Parathyroid adenoma (tissue), 2 donors: ENCODE results near the gene STOML1.

ENCODE experiments used
- H2AFZ ChIP-seq: fragments of 300-600 bp; sonication (generic); one replicate; pipeline ENCODE4 v1.7.0; 2017; ENCODE audit warnings: antibody characterized with exemption, mild to moderate bottlenecking
- H3K27ac ChIP-seq: fragments of 300-600 bp; sonication (generic); one replicate; pipeline ENCODE4 v1.7.0; 2017
- H3K27me3 ChIP-seq: fragments of 300-600 bp; sonication (generic); one replicate; pipeline ENCODE4 v1.7.0; 2017; ENCODE audit warnings: low read length; ENCODE audit not compliant: control insufficient read depth, insufficient read depth
- H3K36me3 ChIP-seq: fragments of 300-600 bp; sonication (generic); one replicate; pipeline ENCODE4 v1.7.0; 2017; ENCODE audit warnings: low read length; ENCODE audit not compliant: control insufficient read depth, insufficient read depth
- H3K4me1 ChIP-seq: fragments of 300-600 bp; sonication (generic); one replicate; pipeline ENCODE4 v1.7.0; 2017; ENCODE audit warnings: control low read depth
- H3K4me2 ChIP-seq: fragments of 300-600 bp; sonication (generic); one replicate; pipeline ENCODE4 v1.7.0; 2017; ENCODE audit warnings: low read length
- H3K4me3 ChIP-seq: fragments of 300-600 bp; sonication (generic); one replicate; pipeline ENCODE4 v1.7.0; 2017; ENCODE audit warnings: low read depth, low read length
- H3K79me2 ChIP-seq: fragments of 300-600 bp; sonication (generic); one replicate; pipeline ENCODE4 v1.7.0; 2017; ENCODE audit warnings: control low read depth
- H3K9ac ChIP-seq: fragments of 300-600 bp; sonication (generic); one replicate; pipeline ENCODE4 v1.7.0; 2017; ENCODE audit warnings: mild to moderate bottlenecking
- H3K9me3 ChIP-seq: fragments of 300-600 bp; sonication (generic); one replicate; pipeline ENCODE4 v1.7.0; 2017; ENCODE audit warnings: low read length; ENCODE audit not compliant: control insufficient read depth
- TF ChIP-seq, protein P1 (sequence below): fragments of 300-600 bp; sonication (generic); IDR thresholded peaks from one replicate; pipeline ENCODE4 v1.7.0; 2017; ENCODE audit warnings: antibody characterized with exemption, mild to moderate bottlenecking
- donor health status: primary hyperparathyroidism.

The STOML1 gene

DNA sequence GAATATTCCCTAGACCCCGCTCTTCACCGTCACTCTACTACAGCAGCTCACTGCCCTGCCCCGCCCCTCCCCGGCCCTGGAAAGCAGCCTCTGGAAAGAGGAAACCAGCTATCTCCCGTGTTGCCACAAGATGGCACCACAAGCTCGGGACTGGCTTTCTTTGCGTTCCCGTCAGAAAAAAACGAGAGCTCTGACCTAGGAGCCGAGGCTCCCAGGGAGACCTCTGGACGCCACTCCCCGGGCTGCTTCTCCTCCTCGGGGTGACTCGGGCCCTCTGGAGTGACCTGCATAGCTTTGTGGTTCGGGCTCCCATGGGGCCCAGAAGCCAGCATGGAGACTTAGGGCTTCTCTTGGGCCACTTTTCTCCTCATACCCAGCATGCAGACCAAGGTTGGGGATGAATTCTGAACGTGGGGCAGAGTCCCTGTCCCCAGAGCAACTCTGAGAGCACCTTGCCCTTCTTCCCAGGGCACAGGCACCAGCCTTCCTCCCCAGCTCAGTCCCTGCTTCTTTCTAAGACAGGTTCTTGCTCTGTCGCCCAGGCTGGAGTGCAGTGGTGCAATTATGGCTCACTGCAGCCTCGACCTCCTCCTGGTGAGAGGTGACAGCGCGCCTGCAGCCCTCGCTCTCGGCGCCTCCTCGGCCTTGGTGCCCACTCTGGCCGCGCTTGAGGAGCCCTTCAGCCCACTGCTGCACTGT lies 19.0 kb downstream of the STOML1 start:
- H3K4me1 ChIP-seq, result no peaks in the 10 kb centered on the region
- TF ChIP-seq, protein P1, sequence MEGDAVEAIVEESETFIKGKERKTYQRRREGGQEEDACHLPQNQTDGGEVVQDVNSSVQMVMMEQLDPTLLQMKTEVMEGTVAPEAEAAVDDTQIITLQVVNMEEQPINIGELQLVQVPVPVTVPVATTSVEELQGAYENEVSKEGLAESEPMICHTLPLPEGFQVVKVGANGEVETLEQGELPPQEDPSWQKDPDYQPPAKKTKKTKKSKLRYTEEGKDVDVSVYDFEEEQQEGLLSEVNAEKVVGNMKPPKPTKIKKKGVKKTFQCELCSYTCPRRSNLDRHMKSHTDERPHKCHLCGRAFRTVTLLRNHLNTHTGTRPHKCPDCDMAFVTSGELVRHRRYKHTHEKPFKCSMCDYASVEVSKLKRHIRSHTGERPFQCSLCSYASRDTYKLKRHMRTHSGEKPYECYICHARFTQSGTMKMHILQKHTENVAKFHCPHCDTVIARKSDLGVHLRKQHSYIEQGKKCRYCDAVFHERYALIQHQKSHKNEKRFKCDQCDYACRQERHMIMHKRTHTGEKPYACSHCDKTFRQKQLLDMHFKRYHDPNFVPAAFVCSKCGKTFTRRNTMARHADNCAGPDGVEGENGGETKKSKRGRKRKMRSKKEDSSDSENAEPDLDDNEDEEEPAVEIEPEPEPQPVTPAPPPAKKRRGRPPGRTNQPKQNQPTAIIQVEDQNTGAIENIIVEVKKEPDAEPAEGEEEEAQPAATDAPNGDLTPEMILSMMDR, result peak; percentile 71
- H3K9me3 ChIP-seq, result no peaks in the 10 kb centered on the region
- H3K27ac ChIP-seq, result no peak overlapping the region
- no peak overlapping the region for H3K4me3 ChIP-seq
- H2AFZ ChIP-seq, result peak overlapping the region; percentile 56
- no peak overlapping the region for H3K9ac ChIP-seq
- H3K79me2 ChIP-seq, result no peaks in the 10 kb centered on the region
- no peaks in the 10 kb centered on the region for H3K27me3 ChIP-seq
- no peaks in the 10 kb centered on the region for H3K36me3 ChIP-seq
- H3K4me2 ChIP-seq, result peak overlapping the region; percentile 63

DNA sequence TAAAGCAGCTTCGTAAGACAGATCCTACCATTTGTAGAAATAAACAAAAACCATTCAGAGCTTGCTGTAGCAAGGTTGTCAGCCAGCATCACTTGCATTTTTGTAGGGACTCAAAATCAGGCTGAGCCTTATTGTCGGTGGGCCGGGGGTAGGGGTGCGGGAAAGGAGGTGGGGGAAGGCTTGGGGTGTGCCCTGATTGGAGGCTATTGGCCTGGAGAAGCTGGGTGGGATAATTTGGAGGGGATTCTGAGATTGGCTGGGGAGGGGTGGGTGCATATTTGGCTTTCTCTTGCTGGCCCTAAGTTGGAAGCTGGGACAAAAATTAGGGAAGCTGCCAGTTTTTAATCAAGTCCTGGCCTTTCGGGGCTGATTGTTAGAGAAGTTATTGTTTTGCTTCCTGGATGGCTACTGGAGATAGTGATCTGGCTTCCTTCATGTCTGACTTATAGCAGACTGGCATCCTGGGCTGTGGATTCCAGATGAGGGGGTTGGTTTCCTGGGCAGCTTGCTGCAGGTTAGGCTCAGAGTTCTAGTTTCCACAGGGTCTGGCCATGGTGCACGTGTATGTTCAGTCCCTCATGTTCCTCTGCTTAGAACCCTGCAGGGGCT lies 22.8 kb downstream of the STOML1 start:
- TF ChIP-seq, protein P1, result no peak
- H3K4me1 ChIP-seq, result no peaks in the 10 kb centered on the region
- H3K9ac ChIP-seq, result no peak overlapping the region
- no peaks in the 10 kb centered on the region for H3K79me2 ChIP-seq
- H3K9me3 ChIP-seq, result no peaks in the 10 kb centered on the region
- no peak overlapping the region for H3K27ac ChIP-seq
- H2AFZ ChIP-seq, result no peak overlapping the region
- no peaks in the 10 kb centered on the region for H3K36me3 ChIP-seq
- H3K27me3 ChIP-seq, result no peaks in the 10 kb centered on the region
- no peak overlapping the region for H3K4me3 ChIP-seq
- H3K4me2 ChIP-seq, result no peak overlapping the region

DNA sequence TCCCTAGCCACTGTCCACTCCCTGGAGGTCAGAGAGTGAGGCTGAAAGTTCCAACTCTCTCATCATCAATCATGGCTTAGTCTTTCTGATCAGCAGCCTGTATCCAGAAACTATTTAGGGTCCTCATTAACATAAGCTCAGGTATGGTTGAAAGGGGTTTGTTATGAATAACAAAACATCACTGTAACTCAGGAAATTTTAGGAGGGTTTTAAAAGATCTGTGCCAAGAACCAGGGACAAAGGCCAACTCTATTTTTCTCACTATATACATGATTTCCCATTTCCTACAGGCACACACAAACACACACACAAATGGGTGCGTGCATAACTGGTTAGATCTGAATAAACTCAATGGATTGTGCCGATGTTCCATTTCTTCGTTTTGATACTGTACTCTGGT lies 23.6 kb downstream of the STOML1 start:
- TF ChIP-seq, protein P1, result no peak
- Histone ChIP-seq H3K9ac (no peak overlapping the region), H3K9me3 (no peaks in the 10 kb centered on the region)

DNA sequence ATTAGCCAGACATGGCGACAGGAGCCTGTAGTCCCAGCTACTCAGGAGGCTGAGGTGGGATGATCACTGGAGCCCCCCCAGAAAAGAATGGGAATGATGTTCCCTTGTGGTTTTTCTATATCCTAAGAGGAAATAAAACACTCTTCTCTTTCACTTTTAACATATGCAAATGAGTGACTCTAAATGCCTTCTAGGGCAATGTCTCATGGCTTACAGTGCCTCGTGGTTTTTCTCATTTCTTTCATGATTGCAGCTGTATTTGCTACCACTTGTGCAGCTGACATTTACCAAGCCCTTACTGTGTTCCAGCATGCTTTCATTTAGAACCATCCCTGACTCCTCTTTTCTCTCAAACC lies 26.4 kb downstream of the STOML1 start:
- TF ChIP-seq, protein P1, result no peak
- Histone ChIP-seq H3K36me3 (no peaks in the 10 kb centered on the region), H3K4me3 (no peak overlapping the region), H2AFZ (no peak overlapping the region), H3K79me2 (no peaks in the 10 kb centered on the region), H3K27me3 (no peaks in the 10 kb centered on the region), H3K27ac (no peak overlapping the region), H3K4me1 (no peaks in the 10 kb centered on the region), H3K9me3 (no peaks in the 10 kb centered on the region), H3K9ac (no peak overlapping the region), H3K4me2 (no peak overlapping the region)

More for the DNA sequence above, 23.6 kb downstream of the STOML1 start:
- no peak overlapping the region for H3K27ac ChIP-seq
- H3K79me2 ChIP-seq, result no peaks in the 10 kb centered on the region
- no peak overlapping the region for H3K4me2 ChIP-seq
- H3K36me3 ChIP-seq, result no peaks in the 10 kb centered on the region
- H3K27me3 ChIP-seq, result no peaks in the 10 kb centered on the region
- H2AFZ ChIP-seq, result no peak overlapping the region
- no peaks in the 10 kb centered on the region for H3K4me1 ChIP-seq
- no peak overlapping the region for H3K4me3 ChIP-seq
